HEK293T (cell line): ENCODE measurements around the gene ESR1.

Experiments
- ARNT ChIP-seq: fragments of 450-650 bp; IDR thresholded peaks from 2 replicates; pipeline ENCODE4 v1.6.1; 2017; ENCODE audit warnings: mild to moderate bottlenecking
- BHLHE40 ChIP-seq: fragments of 450-650 bp; IDR thresholded peaks from 2 replicates; pipeline ENCODE4 v1.6.1; 2016; ENCODE audit warnings: mild to moderate bottlenecking, moderate library complexity, borderline replicate concordance
- ELF4 ChIP-seq: fragments of 450-650 bp; IDR thresholded peaks from 2 replicates; pipeline ENCODE4 v1.6.1; 2017; ENCODE audit warnings: antibody characterized with exemption
- FOXA1 ChIP-seq: fragments of 450-650 bp; IDR thresholded peaks from 2 replicates; pipeline ENCODE4 v1.6.1; 2016; ENCODE audit warnings: mild to moderate bottlenecking
- FOXK2 ChIP-seq: fragments of 450-650 bp; IDR thresholded peaks from 2 replicates; pipeline ENCODE4 v1.6.1; 2016; ENCODE audit warnings: mild to moderate bottlenecking
- FOXM1 ChIP-seq: fragments of 450-650 bp; IDR thresholded peaks from 2 replicates; pipeline ENCODE4 v1.6.1; 2017; ENCODE audit warnings: mild to moderate bottlenecking, borderline replicate concordance
- NFRKB ChIP-seq: fragments of 450-650 bp; IDR thresholded peaks from 2 replicates; pipeline ENCODE4 v1.6.1; 2016; ENCODE audit warnings: mild to moderate bottlenecking, moderate library complexity
- SP1 ChIP-seq: fragments of 450-650 bp; IDR thresholded peaks from 2 replicates; pipeline ENCODE4 v1.6.1; 2017

- TF ChIP-seq NFRKB (no peak), FOXM1 (no peak), FOXA1 (no peak), SP1 (no peak), FOXK2 (no peak), BHLHE40 (no peak), ARNT (no peak), ELF4 (no peak)
Observed at GRCh38 chr6:151763938-151764680, 43.4 kb upstream of the ESR1 start.
